ENCODE results near the gene MINK1. TPM values are rescaled to one million over a fixed set of nuclear protein-coding genes. Genes with fewer than 3 reads are reported as not detected.
"Not testable (repeated sequence)": the region's sequence is repeated elsewhere in the genome, so short reads cannot be mapped to it uniquely, and the experiment has no call there.

Gene MINK1
- total RNA-seq, 2 donors from 2014 or later, result 188 to 263 TPM

DNA sequence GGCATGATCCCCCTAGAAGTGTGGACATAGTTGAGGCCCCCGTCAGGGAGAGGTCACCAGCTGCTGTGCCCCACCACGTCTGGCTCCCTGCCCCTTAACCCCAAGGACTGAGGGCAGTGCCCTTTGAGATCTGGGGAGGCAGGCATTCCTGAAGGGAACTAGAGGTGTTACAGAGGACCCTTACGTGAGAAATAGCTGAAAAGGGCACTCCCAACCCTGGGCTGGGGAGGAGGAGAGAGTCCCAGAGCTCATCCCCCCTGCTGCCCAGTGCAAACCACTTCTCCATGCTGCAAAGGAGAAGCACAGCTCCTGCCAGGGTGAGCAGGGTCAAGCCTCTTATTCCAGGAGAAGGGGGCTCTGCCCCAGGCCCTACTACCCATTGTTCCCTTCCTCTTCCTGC, 10.3 kb upstream of the MINK1 start:
- DNase-seq (no peak), ATAC-seq (no peak)
- H3K27me3 Mint-ChIP-seq, result no peaks in the 10 kb centered on the region
- peaks cover 3% of the 10 kb centered on the region for H3K36me3 Mint-ChIP-seq (ENCODE audit: low read depth)
- H3K9me3 ChIP-seq (ENCODE audit: control insufficient read depth, low read length, poor library complexity, severe bottlenecking), result no peaks in the 10 kb centered on the region
- H3K27ac Mint-ChIP-seq, result no peak overlapping the region
- no peaks in the 10 kb centered on the region for H3K4me1 Mint-ChIP-seq
- no peak overlapping the region for H3K4me3 Mint-ChIP-seq

DNA sequence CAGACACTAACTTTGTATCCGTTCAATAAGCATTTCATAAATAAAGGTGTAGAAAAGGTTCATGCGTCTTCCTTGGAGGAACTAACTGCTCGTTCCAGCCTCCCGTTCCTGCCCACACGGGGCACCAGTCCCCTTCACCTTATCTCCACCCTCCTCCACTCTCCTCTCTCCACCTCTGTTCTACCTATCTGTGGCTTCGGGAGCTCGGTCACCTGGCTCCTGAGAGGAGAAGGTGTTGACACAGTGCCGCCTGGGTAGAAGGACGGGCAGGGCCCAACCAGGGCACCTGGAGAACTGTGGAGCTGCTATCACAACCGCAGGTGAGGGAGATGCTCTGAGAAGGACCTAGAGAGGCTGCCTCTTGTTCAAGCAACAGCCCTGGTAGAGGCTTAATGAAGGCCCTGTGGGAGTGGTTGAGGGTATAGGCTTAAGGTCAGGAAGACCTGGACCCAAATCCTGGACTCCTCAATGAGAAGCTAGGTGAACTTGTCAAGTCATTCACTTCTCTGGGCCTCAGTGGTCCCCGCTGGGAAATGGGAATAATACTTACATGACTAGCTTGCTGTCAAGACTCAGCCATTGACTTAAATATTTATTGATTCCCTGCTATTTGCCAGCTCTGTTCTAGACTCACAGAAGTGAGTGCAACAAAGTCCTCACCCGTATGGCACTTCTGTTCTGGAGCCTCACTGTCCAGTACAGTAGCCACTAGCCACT, 9.6 kb upstream of the MINK1 start:
- H3K9me3 ChIP-seq (ENCODE audit: control insufficient read depth, low read length, poor library complexity, severe bottlenecking), result no peaks in the 10 kb centered on the region
- Mint-ChIP-seq H3K27me3 (no peaks in the 10 kb centered on the region), H3K4me3 (no peak overlapping the region), H3K36me3 (ENCODE audit: low read depth) (peaks cover 3% of the 10 kb centered on the region), H3K4me1 (no peaks in the 10 kb centered on the region), H3K27ac (no peak overlapping the region)
- ATAC-seq (no peak), DNase-seq (no peak)

DNA sequence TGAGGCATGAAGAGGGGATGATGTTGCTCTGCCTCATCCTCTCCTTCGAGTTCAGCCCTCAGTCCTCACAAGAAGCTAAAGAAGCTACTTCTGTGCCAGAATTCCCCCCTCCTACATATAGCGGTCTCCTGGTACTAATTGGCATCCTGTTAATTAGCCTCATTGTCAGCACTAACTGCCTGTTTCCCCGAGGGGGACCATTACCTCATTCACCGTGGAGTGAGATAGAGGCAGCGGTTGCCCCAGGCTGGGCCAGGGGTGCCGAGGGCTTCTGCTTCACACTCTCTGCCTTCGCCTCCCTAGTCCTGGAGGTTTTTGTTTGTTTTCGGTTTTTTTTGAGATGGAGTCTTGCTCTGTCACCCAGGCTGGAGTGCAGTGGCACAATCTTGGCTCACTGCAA, 5.7 kb upstream of the MINK1 start:
- Mint-ChIP-seq H3K27ac (no peak overlapping the region), H3K4me3 (no peak overlapping the region), H3K36me3 (ENCODE audit: low read depth) (no peaks in the 10 kb centered on the region), H3K4me1 (peaks cover 2% of the 10 kb centered on the region), H3K27me3 (no peaks in the 10 kb centered on the region)
- ATAC-seq, result no peak
- no peaks in the 10 kb centered on the region for H3K9me3 ChIP-seq (ENCODE audit: control insufficient read depth, low read length, poor library complexity, severe bottlenecking)
- no peak for DNase-seq

DNA sequence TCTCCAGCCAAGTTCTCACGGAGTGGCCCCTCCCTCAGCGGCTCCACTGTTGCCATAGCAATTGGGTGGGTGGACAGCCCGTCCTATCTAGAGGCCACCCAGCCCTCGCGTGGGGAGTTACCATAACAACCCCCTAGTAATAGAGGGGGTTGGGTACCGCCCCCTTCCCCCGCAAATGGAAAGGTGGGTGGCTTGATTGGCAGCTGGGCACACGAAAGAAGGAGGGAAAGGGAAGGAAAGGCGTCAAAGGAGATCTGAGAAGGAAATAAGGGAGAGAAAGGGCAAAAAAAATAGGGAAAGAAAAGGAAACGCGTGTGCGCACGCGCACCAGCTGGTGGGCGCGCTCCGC, 337 bp upstream of the MINK1 start:
- not testable (repeated sequence) for H3K27me3 Mint-ChIP-seq; H3K36me3 Mint-ChIP-seq (ENCODE audit: low read depth); DNase-seq; H3K9me3 ChIP-seq (ENCODE audit: control insufficient read depth, low read length, poor library complexity, severe bottlenecking)
- ATAC-seq, result peak; percentile 20
- Mint-ChIP-seq H3K4me1 (peaks cover 29% of the 10 kb centered on the region), H3K27ac (peak overlapping the region; percentile 86), H3K4me3 (peak overlapping the region; percentile 94)

DNA sequence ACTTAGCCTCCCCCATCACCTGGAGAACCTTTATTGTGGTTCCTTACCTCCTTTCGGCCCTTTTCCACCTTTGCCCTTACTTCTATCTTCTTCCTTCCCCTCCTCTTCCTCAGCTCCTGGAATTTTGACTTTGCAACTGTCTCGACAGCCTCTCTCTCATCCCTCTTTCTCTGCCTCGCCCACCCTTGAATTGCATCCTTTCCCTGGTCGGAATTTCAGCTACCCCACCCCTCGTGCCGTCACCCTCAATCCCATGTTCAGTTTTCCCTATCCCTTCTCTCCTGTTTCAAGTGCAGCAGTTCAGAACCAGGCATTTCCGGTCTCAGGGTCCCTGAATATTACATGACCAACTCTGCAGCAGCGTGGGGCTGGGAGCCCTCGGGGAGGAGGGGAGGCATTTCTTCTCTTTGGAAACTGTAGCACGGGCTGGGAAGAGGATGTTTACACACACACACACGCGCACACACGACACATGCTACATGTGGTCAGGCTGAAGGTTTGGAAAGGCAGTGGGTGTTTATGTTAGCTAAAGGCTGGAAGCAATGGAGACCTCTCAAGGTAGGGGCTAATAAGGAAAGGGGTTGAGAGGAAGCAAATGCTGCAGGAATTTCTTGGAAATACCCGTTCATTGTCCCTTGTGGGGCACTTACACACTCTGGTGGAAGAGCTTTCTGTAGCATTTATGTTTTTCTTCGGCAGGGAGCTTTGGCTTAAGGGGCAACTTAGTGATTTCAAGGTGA, 971 bp downstream of the MINK1 start:
- H3K9me3 ChIP-seq (ENCODE audit: control insufficient read depth, low read length, poor library complexity, severe bottlenecking), result no peaks in the 10 kb centered on the region
- ATAC-seq (no peak), DNase-seq (no peak)
- peak overlapping the region; percentile 94 for H3K27ac Mint-ChIP-seq
- peaks cover 8% of the 10 kb centered on the region for H3K36me3 Mint-ChIP-seq (ENCODE audit: low read depth)
- no peaks in the 10 kb centered on the region for H3K27me3 Mint-ChIP-seq
- H3K4me3 Mint-ChIP-seq, result peak overlapping the region; percentile 99
- H3K4me1 Mint-ChIP-seq, result peaks cover 34% of the 10 kb centered on the region

DNA sequence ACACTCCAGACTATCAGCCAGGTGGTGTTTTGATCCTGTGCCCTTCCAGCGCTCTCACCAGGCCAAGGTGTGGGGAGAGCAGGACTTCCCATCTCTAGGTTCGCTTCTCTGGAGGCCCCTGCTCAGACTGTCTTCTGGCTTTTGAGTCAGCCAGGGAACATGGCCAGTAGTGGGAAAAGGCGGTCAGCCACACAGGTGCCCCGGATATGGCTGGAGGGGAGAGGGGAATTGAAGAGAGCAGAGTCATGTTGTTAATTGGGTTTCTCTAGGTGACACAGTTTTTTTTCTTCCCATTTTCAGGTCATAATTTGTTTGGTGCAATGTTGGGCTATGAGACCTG, 1.5 kb downstream of the MINK1 start:
- ATAC-seq, result no peak

DNA sequence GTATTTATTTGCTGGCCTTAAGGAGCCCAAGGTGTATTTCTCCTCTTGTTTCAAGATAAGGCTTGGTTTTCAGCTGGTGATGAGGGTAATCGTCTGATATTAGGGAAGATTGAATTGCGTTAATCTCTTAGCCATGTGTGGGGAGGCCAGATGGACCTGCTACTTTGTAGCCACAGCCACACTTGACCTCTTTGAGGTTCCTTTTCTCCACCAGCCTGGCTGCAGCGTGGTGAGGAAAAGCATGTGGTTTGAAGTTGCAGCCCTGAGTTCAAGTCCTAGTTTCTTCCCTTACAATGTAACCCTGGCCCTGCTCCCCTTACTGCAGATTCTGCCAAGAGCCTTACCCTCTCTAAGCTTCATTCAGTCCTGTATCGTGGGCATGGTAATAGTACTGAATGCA, 3.1 kb downstream of the MINK1 start:
- Mint-ChIP-seq H3K27me3 (no peaks in the 10 kb centered on the region), H3K36me3 (ENCODE audit: low read depth) (peaks cover 8% of the 10 kb centered on the region), H3K4me3 (peak overlapping the region; percentile 68), H3K27ac (peak overlapping the region; percentile 94), H3K4me1 (peaks cover 55% of the 10 kb centered on the region)
- no peak for ATAC-seq
- H3K9me3 ChIP-seq (ENCODE audit: control insufficient read depth, low read length, poor library complexity, severe bottlenecking), result no peaks in the 10 kb centered on the region
- no peak for DNase-seq

More for the DNA sequence above, 1.5 kb downstream of the MINK1 start:
- Mint-ChIP-seq H3K27me3 (no peaks in the 10 kb centered on the region), H3K4me1 (peaks cover 39% of the 10 kb centered on the region), H3K4me3 (peak overlapping the region; percentile 99), H3K36me3 (ENCODE audit: low read depth) (peaks cover 8% of the 10 kb centered on the region), H3K27ac (peak overlapping the region; percentile 94)
- DNase-seq, result no peak
- H3K9me3 ChIP-seq (ENCODE audit: control insufficient read depth, low read length, poor library complexity, severe bottlenecking), result no peaks in the 10 kb centered on the region

DNA sequence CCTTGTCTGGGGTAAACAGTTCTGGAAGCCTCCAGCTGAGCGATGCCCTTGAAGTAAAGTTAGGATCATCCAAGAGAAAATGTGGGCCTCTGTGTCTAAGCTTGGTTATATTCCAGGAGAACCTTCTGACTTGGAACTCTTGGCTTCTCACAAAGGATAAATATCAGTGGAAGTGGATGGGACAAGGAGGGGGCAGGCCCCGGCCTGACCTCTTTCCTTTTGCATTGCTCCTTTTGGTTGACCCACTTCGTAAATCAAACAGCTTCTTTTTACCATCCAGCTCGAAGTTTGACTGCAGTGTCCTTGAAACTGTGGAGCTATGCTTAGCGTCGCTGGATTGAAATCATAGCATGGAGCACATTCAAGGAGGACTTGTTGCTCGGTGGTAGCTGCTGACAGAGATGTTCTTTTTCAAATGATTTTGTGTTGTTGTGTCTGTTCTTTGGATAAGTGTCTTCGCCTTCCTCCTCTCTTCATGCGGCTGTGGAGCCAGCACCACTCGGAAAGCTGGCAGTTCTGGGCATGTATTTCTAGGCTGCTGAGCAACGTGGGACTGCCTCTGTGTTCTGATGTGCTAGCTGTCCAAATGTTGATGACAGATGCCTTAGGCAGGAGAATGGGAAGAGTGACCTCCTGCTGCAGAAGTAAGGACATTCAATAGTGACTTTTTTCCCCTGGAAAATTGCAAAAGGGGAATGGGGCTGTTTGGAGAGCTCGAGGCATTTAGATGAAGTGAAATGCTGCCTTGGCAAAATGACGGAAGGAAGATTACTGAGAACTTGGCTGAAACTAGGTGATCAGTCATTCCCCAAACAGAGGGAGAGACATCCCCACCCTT, 4.5 kb downstream of the MINK1 start:
- H3K9me3 ChIP-seq (ENCODE audit: control insufficient read depth, low read length, poor library complexity, severe bottlenecking), result no peaks in the 10 kb centered on the region
- no peaks in the 10 kb centered on the region for H3K27me3 Mint-ChIP-seq
- H3K27ac Mint-ChIP-seq, result peak overlapping the region; percentile 68
- H3K4me1 Mint-ChIP-seq, result peaks cover 60% of the 10 kb centered on the region
- ATAC-seq, result no peak
- H3K36me3 Mint-ChIP-seq (ENCODE audit: low read depth), result peaks cover 8% of the 10 kb centered on the region
- no peak overlapping the region for H3K4me3 Mint-ChIP-seq
- no peak for DNase-seq

DNA sequence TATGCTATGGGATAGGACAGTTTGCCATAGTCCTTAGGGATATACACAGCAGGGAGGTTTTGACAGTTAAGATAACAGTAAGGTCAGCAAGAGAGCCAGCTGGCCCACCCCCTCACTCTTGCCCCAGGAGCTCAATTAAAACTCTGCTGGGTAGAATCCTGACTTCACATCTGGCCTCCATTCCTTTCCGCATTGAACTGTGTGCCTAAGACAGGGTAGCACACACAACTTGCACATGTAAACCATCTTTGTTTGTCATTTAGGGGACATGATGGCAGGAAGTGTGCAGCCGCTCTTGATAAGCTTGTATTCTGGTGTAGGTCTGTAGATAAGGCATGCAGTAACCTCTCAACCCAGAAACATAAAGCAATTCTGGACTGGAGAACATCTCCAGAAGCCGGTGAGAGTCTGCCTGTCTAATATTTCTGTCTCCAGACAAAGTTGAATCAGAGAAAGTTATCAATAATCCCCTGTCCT, 5.2 kb downstream of the MINK1 start:
- ATAC-seq (no peak), DNase-seq (no peak)
- H3K4me3 Mint-ChIP-seq, result no peak overlapping the region
- H3K27ac Mint-ChIP-seq, result peak overlapping the region; percentile 68
- H3K9me3 ChIP-seq (ENCODE audit: control insufficient read depth, low read length, poor library complexity, severe bottlenecking), result no peaks in the 10 kb centered on the region
- H3K27me3 Mint-ChIP-seq, result no peaks in the 10 kb centered on the region
- peaks cover 61% of the 10 kb centered on the region for H3K4me1 Mint-ChIP-seq
- H3K36me3 Mint-ChIP-seq (ENCODE audit: low read depth), result peaks cover 8% of the 10 kb centered on the region

GRCh38 chr17:4839221-4839620, 6.1 kb downstream of the MINK1 start:
- Mint-ChIP-seq H3K27me3 (no peaks in the 10 kb centered on the region), H3K36me3 (ENCODE audit: low read depth) (peaks cover 4% of the 10 kb centered on the region), H3K27ac (peak overlapping the region; percentile 94), H3K4me3 (no peak overlapping the region), H3K4me1 (peaks cover 56% of the 10 kb centered on the region)
- no peak for DNase-seq
- ATAC-seq, result no peak
- H3K9me3 ChIP-seq (ENCODE audit: control insufficient read depth, low read length, poor library complexity, severe bottlenecking), result no peaks in the 10 kb centered on the region

DNA sequence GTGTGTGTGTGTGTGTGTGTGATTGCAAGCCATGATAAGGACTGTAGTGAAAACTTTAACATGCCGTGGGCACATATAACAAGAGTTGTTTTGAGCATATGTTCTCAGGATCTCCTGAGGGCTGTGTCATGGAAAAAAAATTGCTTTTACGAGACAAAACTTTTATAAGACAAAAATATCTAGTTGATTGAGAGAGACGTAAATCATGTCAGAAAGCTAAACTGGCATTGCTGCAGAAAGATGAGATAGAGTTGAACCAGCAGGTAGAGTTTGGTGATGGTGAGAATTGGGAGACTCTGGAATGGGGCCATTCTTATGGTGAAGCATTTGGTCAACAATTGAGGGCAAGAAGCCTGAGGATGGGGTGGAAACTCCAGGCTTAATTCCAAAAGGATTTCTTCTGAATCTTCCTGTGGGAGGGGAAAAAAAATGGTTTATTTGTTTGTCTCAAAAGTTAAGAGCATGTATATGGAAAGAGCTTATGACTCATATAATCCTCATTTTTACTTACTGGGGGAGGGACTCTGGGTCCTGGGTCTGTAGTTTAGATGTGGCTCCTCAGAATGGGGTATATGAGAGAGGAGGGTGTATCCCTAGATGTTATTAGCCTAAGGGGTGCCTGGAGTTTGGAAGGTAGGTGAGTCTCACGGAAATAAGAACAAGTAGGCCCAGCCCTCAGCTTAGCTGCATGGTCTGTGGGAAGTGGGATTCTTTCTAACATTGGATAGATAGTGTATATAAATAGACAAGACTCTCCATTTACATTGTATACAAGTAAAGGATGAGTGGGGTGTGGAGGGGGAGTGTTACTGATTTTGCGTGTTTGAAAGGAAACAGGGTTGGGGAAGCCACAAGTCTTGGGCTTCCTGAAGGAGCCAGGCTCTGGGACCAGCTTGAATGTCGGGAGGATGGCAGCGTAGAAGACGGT, 7.1 kb downstream of the MINK1 start:
- H3K4me1 Mint-ChIP-seq, result peaks cover 54% of the 10 kb centered on the region
- no peaks in the 10 kb centered on the region for H3K9me3 ChIP-seq (ENCODE audit: control insufficient read depth, low read length, poor library complexity, severe bottlenecking)
- H3K4me3 Mint-ChIP-seq, result peak overlapping the region; percentile 60
- H3K27me3 Mint-ChIP-seq, result no peaks in the 10 kb centered on the region
- peak overlapping the region; percentile 94 for H3K27ac Mint-ChIP-seq
- peak; percentile 9 for ATAC-seq
- DNase-seq, result no peak
- H3K36me3 Mint-ChIP-seq (ENCODE audit: low read depth), result peaks cover 3% of the 10 kb centered on the region

GRCh38 chr17:4840893-4841242, 7.7 kb downstream of the MINK1 start:
- no peak for DNase-seq
- peak; percentile 88 for ATAC-seq
- Mint-ChIP-seq H3K4me3 (peak overlapping the region; percentile 60), H3K27ac (peak overlapping the region; percentile 94), H3K4me1 (peaks cover 54% of the 10 kb centered on the region), H3K27me3 (no peaks in the 10 kb centered on the region), H3K36me3 (ENCODE audit: low read depth) (peaks cover 3% of the 10 kb centered on the region)
- H3K9me3 ChIP-seq (ENCODE audit: control insufficient read depth, low read length, poor library complexity, severe bottlenecking), result no peaks in the 10 kb centered on the region

All from T-helper 17 cell (primary cell).